Astrocyte (in vitro differentiated cells and primary cell): ENCODE results near the gene SCART1.
"Not testable (repeated sequence)": the region's sequence is repeated elsewhere in the genome, so short reads cannot be mapped to it uniquely, and the experiment has no call there.

Experiments used
- EZH2 ChIP-seq: IDR thresholded peaks from 2 replicates; pipeline ENCODE4 v1.6.1; 2012; ENCODE audit warnings: mild to moderate bottlenecking, low read length, inconsistent platforms; ENCODE audit not compliant: insufficient read depth
- TF ChIP-seq, protein P1 (sequence below): IDR thresholded peaks from 2 replicates; pipeline ENCODE4 v1.5.1; 2011; ENCODE audit warnings: low read depth, mild to moderate bottlenecking, inconsistent platforms, low read length, moderate library complexity; ENCODE audit not compliant: insufficient read depth

DNA sequence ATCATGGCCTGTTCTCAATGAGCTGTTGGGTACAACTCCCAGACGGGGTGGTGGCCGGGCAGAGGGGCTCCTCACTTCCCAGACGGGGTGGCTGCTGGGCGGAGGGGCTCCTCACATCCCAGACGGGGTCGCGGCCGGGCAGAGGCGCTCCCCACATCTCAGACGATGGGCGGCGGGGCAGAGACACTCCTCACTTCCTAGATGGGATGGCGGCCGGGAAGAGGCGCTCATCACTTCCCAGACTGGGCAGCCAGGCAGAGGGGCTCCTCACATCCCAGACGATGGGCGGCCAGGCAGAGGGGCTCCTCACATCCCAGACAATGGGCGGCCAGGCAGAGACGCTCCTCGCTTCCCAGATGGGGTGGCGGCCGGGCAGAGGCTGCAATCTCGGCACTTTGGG, 39.3 kb upstream of the SCART1 start:
- not testable (repeated sequence) for TF ChIP-seq EZH2
- TF ChIP-seq, protein P1, sequence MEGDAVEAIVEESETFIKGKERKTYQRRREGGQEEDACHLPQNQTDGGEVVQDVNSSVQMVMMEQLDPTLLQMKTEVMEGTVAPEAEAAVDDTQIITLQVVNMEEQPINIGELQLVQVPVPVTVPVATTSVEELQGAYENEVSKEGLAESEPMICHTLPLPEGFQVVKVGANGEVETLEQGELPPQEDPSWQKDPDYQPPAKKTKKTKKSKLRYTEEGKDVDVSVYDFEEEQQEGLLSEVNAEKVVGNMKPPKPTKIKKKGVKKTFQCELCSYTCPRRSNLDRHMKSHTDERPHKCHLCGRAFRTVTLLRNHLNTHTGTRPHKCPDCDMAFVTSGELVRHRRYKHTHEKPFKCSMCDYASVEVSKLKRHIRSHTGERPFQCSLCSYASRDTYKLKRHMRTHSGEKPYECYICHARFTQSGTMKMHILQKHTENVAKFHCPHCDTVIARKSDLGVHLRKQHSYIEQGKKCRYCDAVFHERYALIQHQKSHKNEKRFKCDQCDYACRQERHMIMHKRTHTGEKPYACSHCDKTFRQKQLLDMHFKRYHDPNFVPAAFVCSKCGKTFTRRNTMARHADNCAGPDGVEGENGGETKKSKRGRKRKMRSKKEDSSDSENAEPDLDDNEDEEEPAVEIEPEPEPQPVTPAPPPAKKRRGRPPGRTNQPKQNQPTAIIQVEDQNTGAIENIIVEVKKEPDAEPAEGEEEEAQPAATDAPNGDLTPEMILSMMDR = not testable (repeated sequence)
